Lower leg skin (tissue), 4 donors: ENCODE measurements around the gene NREP. TPM values are rescaled to one million over a fixed set of nuclear protein-coding genes. Genes with fewer than 3 reads are reported as not detected.

Experiments used
- DNase-seq, 2 donors: peaks; one replicate each; pipeline ENCODE4 v3.0.0-alpha.2; 2019; ENCODE audit warnings: low spot score in 2 of 2
- H3K4me3 ChIP-seq: fragments of 200-600 bp; sonication (generic); 2 replicates; pipeline ENCODE4 v1.5.1; 2017; ENCODE audit warnings: mild to moderate bottlenecking, low read depth; ENCODE audit not compliant: poor library complexity, severe bottlenecking
- CTCF ChIP-seq, 3 donors: fragments of 450-650 bp; IDR thresholded peaks; one replicate each; pipeline ENCODE4 v1.5.1; 2016; ENCODE audit warnings: antibody characterized with exemption in 3 of 3, mild to moderate bottlenecking in 3 of 3, moderate library complexity in 2 of 3
- POLR2A ChIP-seq, 2 donors: fragments of 450-650 bp; IDR thresholded peaks; one replicate each; pipeline ENCODE4 v1.6.1; 2016 to 2017; ENCODE audit warnings: antibody characterized with exemption in 2 of 2, mild to moderate bottlenecking in 1 of 2, moderate library complexity in 1 of 2
- WGBS, 2 donors: methylation state at CpG; one replicate each; pipeline ENCODE4 v1.1.5; 2018; 5-methylcytosine and 5-hydroxymethylcytosine counted together
- intact Hi-C: fragments of 100-400 bp; cut with DNase I; formaldehyde crosslinking; loops from one replicate; pipeline ENCODE4 v1.15.0; 2023; ENCODE audit warnings: low total_unique reads
- total RNA-seq, 4 donors: library from RNA; depleted of rRNA; stranded (reverse); fragments of >200 nt; gene quantifications; one replicate each; pipeline ENCODE4 v1.1.0, GENCODE V29; 2016

Gene NREP
- total RNA-seq, 4 donors from 2014 or later: 2.2 to 7.3 (median 2.4) TPM

- peak; percentile 49 to 90 for DNase-seq
- intact Hi-C loops: no loop called here
- no peak for TF ChIP-seq CTCF (IDR thresholded peaks at IDR 0.05)
- no peak for TF ChIP-seq POLR2A (IDR thresholded peaks at IDR 0.05)
- no peak overlapping the region for H3K4me3 ChIP-seq
- 74 to 76% methylated on average over 6 of the region's 6 CpGs for WGBS, 2 donors
Measured at GRCh38 chr5:111781200-111781599, 24.2 kb upstream of the NREP start.

DNA sequence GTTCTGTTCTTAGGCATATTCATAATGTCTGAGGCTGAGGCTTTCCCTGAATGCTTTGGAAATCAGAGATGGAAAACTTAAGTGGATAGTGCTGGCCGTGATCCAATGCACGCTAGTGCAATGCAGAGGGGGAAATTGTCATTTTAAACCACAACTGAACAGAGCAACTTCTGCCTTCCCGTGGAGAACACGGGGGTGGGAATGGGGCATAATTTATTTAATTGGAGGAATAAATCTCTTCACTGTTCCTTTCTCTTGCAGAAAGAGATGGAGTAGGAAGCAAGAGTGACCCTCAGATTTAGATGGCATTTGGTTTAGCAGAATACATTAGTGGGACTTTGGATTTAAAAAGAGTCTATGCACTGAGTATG, 22.9 kb upstream of the NREP start:
- TF ChIP-seq CTCF (IDR thresholded peaks at IDR 0.05) (no peak), POLR2A (IDR thresholded peaks at IDR 0.05) (no peak)
- H3K4me3 ChIP-seq: no peak overlapping the region
- 13 to 27% methylated on average over 4 of the region's 4 CpGs for WGBS, 2 donors
- no peak for DNase-seq
- intact Hi-C loops: no loop called here

- no peak for TF ChIP-seq CTCF (IDR thresholded peaks at IDR 0.05)
- no peak for TF ChIP-seq POLR2A (IDR thresholded peaks at IDR 0.05)
- 58 to 63% methylated on average over 3 of the region's 3 CpGs for WGBS, 2 donors
Measured at GRCh38 chr5:111779260-111779921, 22.4 kb upstream of the NREP start.

GRCh38 chr5:111776913-111777781, 20.2 kb upstream of the NREP start:
- DNase-seq: no peak
- WGBS, 2 donors: 81 to 85% methylated on average over 6 of the region's 6 CpGs
- intact Hi-C loops: no loop called here
- no peak overlapping the region for H3K4me3 ChIP-seq
- no peak for TF ChIP-seq CTCF (IDR thresholded peaks at IDR 0.05)
- no peak for TF ChIP-seq POLR2A (IDR thresholded peaks at IDR 0.05)

More at GRCh38 chr5:111779260-111779921, 22.4 kb upstream of the NREP start:
- intact Hi-C loops: no loop called here
- no peak overlapping the region for H3K4me3 ChIP-seq
- no peak for DNase-seq

DNA sequence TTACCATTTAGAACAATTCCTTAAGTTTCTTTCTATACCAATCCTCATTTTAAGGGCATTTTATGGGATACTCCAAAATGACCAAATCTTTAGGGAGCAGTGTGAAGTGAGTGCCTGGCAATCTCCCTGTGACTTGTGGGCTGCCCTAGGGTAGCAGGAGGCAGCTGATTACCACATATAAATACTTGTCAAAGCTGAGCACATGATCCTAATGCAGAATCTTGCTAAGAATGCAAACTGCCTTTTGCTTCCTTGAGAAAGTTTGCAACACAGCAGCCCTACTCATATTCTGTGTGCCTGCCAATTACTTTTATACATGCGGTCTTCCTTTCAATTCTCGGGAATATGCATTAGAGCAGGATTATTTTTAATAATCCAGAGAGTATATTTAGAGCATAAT, 18.2 kb upstream of the NREP start:
- no peak for DNase-seq
- TF ChIP-seq CTCF (IDR thresholded peaks at IDR 0.05): no peak
- TF ChIP-seq POLR2A (IDR thresholded peaks at IDR 0.05): no peak
- no peak overlapping the region for H3K4me3 ChIP-seq
- intact Hi-C loops: no loop called here
- 84 to 86% methylated on average over 2 of the region's 2 CpGs for WGBS, 2 donors
